Measurements from ENCODE around the gene PTTG2. TPM values are rescaled to one million over a fixed set of nuclear protein-coding genes. Genes with fewer than 3 reads are reported as not detected.

The PTTG2 gene
- total RNA-seq, 1 donor from 2014 or later, result not detected

DNA sequence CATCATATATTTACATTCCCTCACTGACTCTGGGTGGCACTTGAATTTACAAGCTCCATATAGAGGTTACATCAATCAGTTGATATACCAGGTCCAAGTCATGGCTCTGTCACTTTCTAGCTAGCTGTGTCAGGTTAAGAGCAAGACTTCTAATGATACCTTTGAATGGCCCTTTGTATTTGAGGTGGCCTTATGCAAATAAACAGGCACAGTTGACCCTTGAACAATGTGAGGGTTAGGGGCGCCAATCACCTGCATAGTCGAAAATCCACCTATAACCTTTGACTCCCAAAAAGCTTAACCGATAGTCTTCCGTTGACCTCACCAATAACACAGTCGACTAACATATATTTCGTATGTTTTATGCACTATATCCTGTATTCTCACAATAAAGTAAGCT is 1.3 kb upstream of the PTTG2 start:
- DNase-seq (ENCODE audit: low read depth, low spot score), result no peak
- Mint-ChIP-seq H3K4me1 (peaks cover 6% of the 10 kb centered on the region), H3K4me3 (no peak overlapping the region), H3K27ac (ENCODE audit: unreplicated experiment) (no peak overlapping the region), H3K9me3 (peaks cover 8% of the 10 kb centered on the region), H3K36me3 (ENCODE audit: low read depth) (no peaks in the 10 kb centered on the region), H3K27me3 (ENCODE audit: low read depth) (no peaks in the 10 kb centered on the region)
- TF ChIP-seq, protein P1, sequence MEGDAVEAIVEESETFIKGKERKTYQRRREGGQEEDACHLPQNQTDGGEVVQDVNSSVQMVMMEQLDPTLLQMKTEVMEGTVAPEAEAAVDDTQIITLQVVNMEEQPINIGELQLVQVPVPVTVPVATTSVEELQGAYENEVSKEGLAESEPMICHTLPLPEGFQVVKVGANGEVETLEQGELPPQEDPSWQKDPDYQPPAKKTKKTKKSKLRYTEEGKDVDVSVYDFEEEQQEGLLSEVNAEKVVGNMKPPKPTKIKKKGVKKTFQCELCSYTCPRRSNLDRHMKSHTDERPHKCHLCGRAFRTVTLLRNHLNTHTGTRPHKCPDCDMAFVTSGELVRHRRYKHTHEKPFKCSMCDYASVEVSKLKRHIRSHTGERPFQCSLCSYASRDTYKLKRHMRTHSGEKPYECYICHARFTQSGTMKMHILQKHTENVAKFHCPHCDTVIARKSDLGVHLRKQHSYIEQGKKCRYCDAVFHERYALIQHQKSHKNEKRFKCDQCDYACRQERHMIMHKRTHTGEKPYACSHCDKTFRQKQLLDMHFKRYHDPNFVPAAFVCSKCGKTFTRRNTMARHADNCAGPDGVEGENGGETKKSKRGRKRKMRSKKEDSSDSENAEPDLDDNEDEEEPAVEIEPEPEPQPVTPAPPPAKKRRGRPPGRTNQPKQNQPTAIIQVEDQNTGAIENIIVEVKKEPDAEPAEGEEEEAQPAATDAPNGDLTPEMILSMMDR (conservative IDR thresholded peaks at IDR 0.05), result no peak

DNA sequence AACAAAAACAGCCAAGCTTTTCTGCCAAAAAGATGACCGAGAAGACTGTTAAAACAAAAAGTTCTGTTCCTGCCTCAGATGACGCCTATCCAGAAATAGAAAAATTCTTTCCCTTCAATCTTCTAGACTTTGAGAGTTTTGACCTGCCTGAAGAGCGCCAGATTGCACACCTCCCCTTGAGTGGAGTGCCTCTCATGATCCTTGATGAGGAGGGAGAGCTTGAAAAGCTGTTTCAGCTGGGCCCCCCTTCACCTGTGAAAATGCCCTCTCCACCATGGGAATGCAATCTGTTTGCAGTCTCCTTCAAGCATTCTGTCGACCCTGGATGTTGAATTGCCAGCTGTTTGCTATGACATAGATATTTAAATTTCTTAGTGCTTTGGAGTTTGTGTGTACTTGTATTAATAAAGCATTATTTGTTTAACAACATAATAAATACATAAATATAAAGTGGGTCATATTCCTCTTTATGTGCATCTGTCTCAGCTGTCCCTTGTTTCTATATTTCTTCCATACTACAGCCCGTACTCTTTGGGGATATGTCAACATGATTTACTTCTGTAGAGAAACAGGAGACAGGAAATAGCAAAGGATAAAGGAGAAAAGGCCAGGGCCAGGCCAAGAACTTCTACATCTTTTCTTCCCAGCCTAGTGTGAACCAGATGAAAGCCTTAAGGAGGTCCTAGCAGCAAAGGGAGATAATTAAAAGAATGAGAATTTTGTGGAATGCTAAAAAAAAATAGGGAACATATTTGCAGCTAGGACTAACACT is 667 bp downstream of the PTTG2 start:
- Mint-ChIP-seq H3K4me1 (peaks cover 6% of the 10 kb centered on the region), H3K9me3 (peaks cover 3% of the 10 kb centered on the region), H3K36me3 (ENCODE audit: low read depth) (no peaks in the 10 kb centered on the region), H3K27ac (ENCODE audit: unreplicated experiment) (no peak overlapping the region), H3K27me3 (ENCODE audit: low read depth) (no peaks in the 10 kb centered on the region), H3K4me3 (no peak overlapping the region)
- TF ChIP-seq, protein P1 (conservative IDR thresholded peaks at IDR 0.05), result no peak
- no peak for DNase-seq (ENCODE audit: low read depth, low spot score)

DNA sequence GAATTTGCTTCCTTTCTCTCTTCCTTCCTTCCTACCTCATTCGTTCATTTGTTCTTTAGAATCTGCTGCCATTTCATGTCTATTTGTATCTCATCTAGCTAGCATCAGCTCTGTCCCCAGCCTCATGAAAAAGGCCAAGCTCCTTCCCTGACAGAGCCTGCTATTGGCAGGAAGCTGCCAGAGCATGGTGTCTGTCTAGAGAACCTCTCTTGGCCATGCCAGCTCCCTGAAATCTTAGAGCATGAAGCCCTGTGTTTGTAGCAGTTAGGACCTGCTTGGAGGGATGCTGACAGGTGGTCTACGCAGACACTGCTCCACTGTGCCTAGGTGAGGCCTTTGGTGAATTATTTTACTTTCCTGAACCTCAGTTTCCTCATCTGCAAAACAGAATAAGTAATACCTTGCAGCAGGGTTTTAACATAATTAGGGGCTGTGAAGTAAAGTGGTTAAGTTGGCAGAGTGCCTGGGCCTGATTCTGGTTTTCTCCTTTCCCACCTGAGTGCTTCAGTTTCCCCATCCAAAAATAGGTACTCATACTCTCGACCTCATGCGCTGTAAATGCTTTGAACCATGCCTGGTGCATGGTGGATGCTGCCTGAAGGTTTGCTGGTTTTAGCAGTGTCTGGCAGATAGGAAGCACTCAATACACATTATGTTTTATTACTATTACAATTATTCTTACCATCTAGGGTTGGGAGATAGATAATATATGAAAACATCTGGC is 4.7 kb downstream of the PTTG2 start:
- peaks cover 3% of the 10 kb centered on the region for H3K9me3 Mint-ChIP-seq
- TF ChIP-seq, protein P1 (conservative IDR thresholded peaks at IDR 0.05), result no peak
- no peaks in the 10 kb centered on the region for H3K27me3 Mint-ChIP-seq (ENCODE audit: low read depth)
- H3K4me1 Mint-ChIP-seq, result peaks cover 5% of the 10 kb centered on the region
- no peaks in the 10 kb centered on the region for H3K36me3 Mint-ChIP-seq (ENCODE audit: low read depth)
- DNase-seq (ENCODE audit: low read depth, low spot score), result no peak
- H3K4me3 Mint-ChIP-seq, result no peak overlapping the region
- no peak overlapping the region for H3K27ac Mint-ChIP-seq (ENCODE audit: unreplicated experiment)

DNA sequence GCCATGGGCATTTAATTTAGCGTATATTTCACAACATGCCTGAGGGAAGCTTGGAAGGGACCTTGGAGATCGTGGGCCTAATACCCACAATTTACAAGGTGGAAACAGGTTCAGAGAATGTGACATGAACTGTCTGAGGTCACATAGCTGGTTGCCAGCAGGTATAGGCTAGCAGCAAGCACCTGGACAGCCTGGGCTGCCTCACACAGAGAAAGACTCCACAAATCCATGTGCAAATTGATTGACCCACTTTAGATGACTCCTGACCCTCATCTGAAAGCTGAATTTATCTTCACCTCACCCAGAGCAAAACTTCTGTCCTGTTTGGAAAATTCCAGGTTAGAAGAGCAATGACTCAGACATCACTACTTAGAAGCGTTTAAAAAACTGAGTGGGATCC is 5.8 kb downstream of the PTTG2 start:
- Mint-ChIP-seq H3K9me3 (peaks cover 9% of the 10 kb centered on the region), H3K27ac (ENCODE audit: unreplicated experiment) (no peak overlapping the region), H3K36me3 (ENCODE audit: low read depth) (peaks cover under 1% of the 10 kb centered on the region), H3K4me1 (peaks cover 5% of the 10 kb centered on the region), H3K4me3 (no peak overlapping the region), H3K27me3 (ENCODE audit: low read depth) (no peaks in the 10 kb centered on the region)
- DNase-seq (ENCODE audit: low read depth, low spot score), result no peak
- TF ChIP-seq, protein P1 (conservative IDR thresholded peaks at IDR 0.05), result no peak

DNA sequence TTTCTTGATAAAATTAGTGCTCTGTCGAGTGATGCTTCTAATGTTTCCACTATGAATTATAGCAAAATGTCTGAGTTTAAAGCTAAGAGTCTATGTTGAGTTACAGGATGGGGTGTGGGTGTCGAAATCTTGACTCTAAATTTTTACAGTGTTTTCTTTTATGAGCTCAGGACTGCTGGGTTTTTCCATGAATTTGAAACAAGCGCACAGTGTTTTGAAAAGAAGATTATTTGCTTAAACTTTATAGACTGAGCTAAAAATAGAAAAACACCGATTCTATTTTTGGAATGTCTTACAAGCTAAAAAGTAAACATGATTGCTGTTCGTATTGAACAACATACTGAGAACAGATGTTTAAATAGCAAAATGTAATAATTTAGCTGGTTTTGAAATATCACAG is 7.5 kb downstream of the PTTG2 start:
- DNase-seq (ENCODE audit: low read depth, low spot score), result no peak
- peaks cover 5% of the 10 kb centered on the region for H3K4me1 Mint-ChIP-seq
- peaks cover 7% of the 10 kb centered on the region for H3K9me3 Mint-ChIP-seq
- H3K27me3 Mint-ChIP-seq (ENCODE audit: low read depth), result no peaks in the 10 kb centered on the region
- H3K4me3 Mint-ChIP-seq, result no peak overlapping the region
- H3K27ac Mint-ChIP-seq (ENCODE audit: unreplicated experiment), result no peak overlapping the region
- TF ChIP-seq, protein P1 (conservative IDR thresholded peaks at IDR 0.05), result no peak
- H3K36me3 Mint-ChIP-seq (ENCODE audit: low read depth), result peaks cover 2% of the 10 kb centered on the region

Data from neural crest cell (in vitro differentiated cells).